CD14-positive monocyte (primary cell): ENCODE data around the gene PTGR3. TPM values are rescaled to one million over a fixed set of nuclear protein-coding genes. Genes with fewer than 3 reads are reported as not detected.

ENCODE experiments used
- DNase-seq, 3 donors: peaks; one replicate each; pipeline ENCODE4 v3.0.0-alpha.2; 2011 to 2022
- H2AFZ ChIP-seq: 2 replicates; pipeline ENCODE4 v1.6.0; 2012; ENCODE audit warnings: mild to moderate bottlenecking, low read depth, low read length, inconsistent platforms; ENCODE audit not compliant: insufficient read depth, poor library complexity, severe bottlenecking
- H3K27ac ChIP-seq, 2 donors: 1 replicate in 1 of 2; 2 replicates in 1 of 2; pipeline ENCODE4 v1.5.1; 2012 to 2013; ENCODE audit warnings: low read length in 2 of 2, control low read depth in 1 of 2, inconsistent platforms in 1 of 2, low read depth in 1 of 2, mild to moderate bottlenecking in 1 of 2
- H3K27me3 ChIP-seq, 2 donors: one replicate each; pipeline versions ENCODE4 v1.6.0 to v1.6.1; 2011 to 2013; ENCODE audit warnings: low read length in 2 of 2; ENCODE audit not compliant: control insufficient read depth in 2 of 2, insufficient read depth in 2 of 2
- H3K36me3 ChIP-seq, 2 donors: replicated peaks in 1 of 2; 1 replicate in 1 of 2; 2 replicates in 1 of 2; pipeline versions ENCODE4 v1.5.1 to v1.6.1; 2012 to 2013; ENCODE audit warnings: low read length in 2 of 2, control low read depth in 1 of 2, inconsistent platforms in 1 of 2, mild to moderate bottlenecking in 1 of 2; ENCODE audit not compliant: insufficient read depth in 2 of 2, control insufficient read depth in 1 of 2
- H3K4me1 ChIP-seq, 2 donors: 1 replicate in 1 of 2; 2 replicates in 1 of 2; pipeline versions ENCODE4 v1.5.1 to v1.6.1; 2012 to 2013; ENCODE audit warnings: low read length in 2 of 2, control low read depth in 1 of 2, inconsistent platforms in 1 of 2, mild to moderate bottlenecking in 1 of 2, moderate library complexity in 1 of 2; ENCODE audit not compliant: insufficient read depth in 2 of 2, control insufficient read depth in 1 of 2
- H3K4me2 ChIP-seq: replicated peaks from 2 replicates; pipeline ENCODE3; 2012; ENCODE audit warnings: low read length, moderate library complexity, mild to moderate bottlenecking; ENCODE audit not compliant: poor library complexity, severe bottlenecking; ENCODE audit errors: extremely low read depth
- H3K4me3 ChIP-seq, 3 experiments: fragments of 200-600 bp in 1 of 3; sonication (generic) in 1 of 3; replicated peaks in 1 of 3; 1 replicate in 2 of 3; 2 replicates in 1 of 3; pipeline ENCODE4 v1.5.1; 2011 to 2013; ENCODE audit warnings: low read length in 3 of 3, mild to moderate bottlenecking in 3 of 3, control low read depth in 2 of 3, low read depth in 2 of 3, inconsistent platforms in 1 of 3, moderate library complexity in 1 of 3
- H3K79me2 ChIP-seq: 2 replicates; pipeline ENCODE4 v1.6.0; 2012; ENCODE audit warnings: mild to moderate bottlenecking, control low read depth, inconsistent platforms, low read length, moderate library complexity; ENCODE audit not compliant: insufficient read depth
- H3K9ac ChIP-seq: 2 replicates; pipeline ENCODE4 v1.6.0; 2017; ENCODE audit warnings: low read length, mild to moderate bottlenecking; ENCODE audit not compliant: insufficient read depth, poor library complexity, severe bottlenecking
- H3K9me3 ChIP-seq, 2 donors: replicated peaks in 1 of 2; 1 replicate in 1 of 2; 2 replicates in 1 of 2; pipeline versions ENCODE4 v1.5.1 to v1.6.1; 2012 to 2013; ENCODE audit warnings: low read length in 2 of 2, control low read depth in 1 of 2; ENCODE audit not compliant: control insufficient read depth in 1 of 2, insufficient read depth in 1 of 2
- H4K20me1 ChIP-seq: 2 replicates; pipeline ENCODE4 v1.6.0; 2012; ENCODE audit warnings: mild to moderate bottlenecking, low read length, control low read depth, moderate library complexity; ENCODE audit not compliant: insufficient read depth
- H3K27ac Mint-ChIP-seq, 7 donors: one replicate each; pipeline ENCODE4 v1.8.0; 2020; ENCODE audit warnings: mild to moderate bottlenecking in 7 of 7, mixed read lengths in 7 of 7, moderate library complexity in 6 of 7, inconsistent platforms in 2 of 7
- H3K27me3 Mint-ChIP-seq, 3 donors: one replicate each; pipeline ENCODE4 v1.8.0; 2021 to 2022; ENCODE audit warnings: low read depth in 3 of 3, mild to moderate bottlenecking in 3 of 3, mixed read lengths in 3 of 3, moderate library complexity in 3 of 3, inconsistent platforms in 1 of 3
- H3K36me3 Mint-ChIP-seq, 2 donors: one replicate each; pipeline ENCODE4 v1.8.0; 2020; ENCODE audit warnings: mixed read lengths in 2 of 2, inconsistent platforms in 1 of 2, mild to moderate bottlenecking in 1 of 2
- H3K4me1 Mint-ChIP-seq: one replicate; pipeline ENCODE4 v1.8.0; 2020; ENCODE audit warnings: mild to moderate bottlenecking, mixed read lengths
- H3K4me3 Mint-ChIP-seq, 2 donors: one replicate each; pipeline ENCODE4 v1.8.0; 2020; ENCODE audit warnings: mild to moderate bottlenecking in 2 of 2, mixed read lengths in 2 of 2, moderate library complexity in 1 of 2
- H3K9me3 Mint-ChIP-seq, 7 donors: one replicate each; pipeline ENCODE4 v1.8.0; 2020 to 2022; ENCODE audit warnings: mixed read lengths in 7 of 7, mild to moderate bottlenecking in 6 of 7, moderate library complexity in 6 of 7, inconsistent platforms in 2 of 7
- CTCF ChIP-seq: fragments of 200-600 bp; IDR thresholded peaks from one replicate; pipeline ENCODE4 v1.8.0; 2022; ENCODE audit warnings: antibody characterized with exemption, mild to moderate bottlenecking
- WGBS: methylation state at CpG from one replicate; pipeline ENCODE4 v1.1.5; 2013; ENCODE audit warnings: missing lambda C conversion rate; ENCODE audit not compliant: insufficient coverage; 5-methylcytosine and 5-hydroxymethylcytosine counted together
- intact Hi-C, 2 donors: fragments of 100-400 bp; cut with micrococcal nuclease; formaldehyde crosslinking; loops; one replicate each; pipeline versions ENCODE4 v1.15.0 to v1.15.1; 2023
- polyA plus RNA-seq, 3 donors: library from polyadenylated mRNA; depleted of rRNA in 1 of 3; unstranded in 2 of 3; stranded (reverse) in 1 of 3; fragments of 300-500 nt in 2 of 3; fragments of >200 nt in 1 of 3; fragmentation: Illumina TruSeq in 2 of 3; gene quantifications; 1 replicate in 2 of 3; 2 replicates in 1 of 3; pipeline ENCODE4 v1.2.3, GENCODE V29; 2012 to 2021

The PTGR3 gene
- polyA plus RNA-seq, 3 donors, result 15.5 to 27.5 (median 23.6) TPM

GRCh38 chr18:75238100-75238499 lies 29.2 kb upstream of the PTGR3 start:
- H3K4me3 Mint-ChIP-seq, result no peak overlapping the region
- H3K9me3 Mint-ChIP-seq, result peaks cover 2 to 9% (median 3%) of the 10 kb centered on the region in 7 donors
- Histone ChIP-seq H3K4me2 (no peak overlapping the region), H3K79me2 (peaks cover 35% of the 10 kb centered on the region), H3K4me1 (peaks cover 5% of the 10 kb centered on the region in 2 donors), H3K27ac (no peak overlapping the region), H3K9ac (no peak overlapping the region), H3K27me3 (no peaks in the 10 kb centered on the region), H3K4me3 (no peak overlapping the region), H3K9me3 (peaks cover 0 to 8% of the 10 kb centered on the region in 2 donors), H2AFZ (no peak overlapping the region), H4K20me1 (peaks cover 52% of the 10 kb centered on the region), H3K36me3 (no peaks in the 10 kb centered on the region)
- no peak overlapping the region for H3K27ac Mint-ChIP-seq
- no peak for DNase-seq
- intact Hi-C loops, result no loop called here
- H3K27me3 Mint-ChIP-seq, result peaks cover 0 to 2% (median 0%) of the 10 kb centered on the region in 3 donors
- WGBS, result 90% methylated on average over 13 of the region's 13 CpGs
- peaks cover 16% of the 10 kb centered on the region for H3K4me1 Mint-ChIP-seq
- peaks cover 14 to 20% of the 10 kb centered on the region in 2 donors for H3K36me3 Mint-ChIP-seq
- TF ChIP-seq CTCF, result no peak

GRCh38 chr18:75235896-75236295 lies 27.0 kb upstream of the PTGR3 start:
- 33% methylated on average over 3 of the region's 13 CpGs for WGBS
- H3K27ac ChIP-seq, result no peak overlapping the region
- no peak overlapping the region for H3K9ac ChIP-seq
- H3K79me2 ChIP-seq, result peaks cover 20% of the 10 kb centered on the region
- H3K36me3 ChIP-seq, result no peaks in the 10 kb centered on the region
- Mint-ChIP-seq H3K4me1 (peaks cover 17% of the 10 kb centered on the region), H3K4me3 (peak overlapping the region in 1 of 2 donors; percentile 31), H3K9me3 (peaks cover 2 to 7% (median 3%) of the 10 kb centered on the region in 7 donors), H3K27me3 (peaks cover 0 to 2% (median 0%) of the 10 kb centered on the region in 3 donors), H3K27ac (peak overlapping the region in 2 of 7 donors; percentile 12 to 25), H3K36me3 (peaks cover 15 to 20% of the 10 kb centered on the region in 2 donors)
- peaks cover 52% of the 10 kb centered on the region for H4K20me1 ChIP-seq
- no peak overlapping the region for H3K4me2 ChIP-seq
- H3K4me3 ChIP-seq, result no peak overlapping the region
- H3K9me3 ChIP-seq, result peaks cover 0 to 4% of the 10 kb centered on the region in 2 donors
- H2AFZ ChIP-seq, result no peak overlapping the region
- TF ChIP-seq CTCF, result no peak
- no peaks in the 10 kb centered on the region for H3K27me3 ChIP-seq
- peak in 2 of 3 donors; percentile 31 to 69 for DNase-seq
- H3K4me1 ChIP-seq, result peaks cover 5 to 8% of the 10 kb centered on the region in 2 donors
- intact Hi-C loops, result no loop called here
